Activated T-cell treated with anti-CD3 and anti-CD28 coated beads, Interleukin-2, amount 50 U/mL, for 72 hours (primary cell): Measurements from ENCODE around the gene IGF2. TPM values are rescaled to one million over a fixed set of nuclear protein-coding genes. Genes with fewer than 3 reads are reported as not detected.

Source experiments
- ATAC-seq, 2 donors: fragments of 150-1000 bp; cut with Tn5 transposase; replicated peaks in 1 of 2; 2 replicates each; pipeline ENCODE4 v1.10.0; 2021; ENCODE audit warnings: moderate library complexity in 2 of 2, mild to moderate bottlenecking in 1 of 2
- DNase-seq, 2 donors: peaks; one replicate each; pipeline ENCODE4 v3.0.0; 2021 to 2022; ENCODE audit warnings: mixed read lengths in 1 of 2
- H3K27ac Mint-ChIP-seq: one replicate; pipeline ENCODE4 v1.8.0; 2022; ENCODE audit warnings: mild to moderate bottlenecking, moderate library complexity, mixed read lengths
- H3K27me3 Mint-ChIP-seq: one replicate; pipeline ENCODE4 v1.8.0; 2022; ENCODE audit warnings: low read depth, mixed read lengths
- H3K36me3 Mint-ChIP-seq, 2 donors: one replicate each; pipeline ENCODE4 v1.8.0; 2022; ENCODE audit warnings: mixed read lengths in 2 of 2, mild to moderate bottlenecking in 1 of 2; ENCODE audit not compliant: insufficient read depth in 2 of 2
- H3K4me1 Mint-ChIP-seq: one replicate; pipeline ENCODE4 v1.8.0; 2022; ENCODE audit warnings: low read depth, mixed read lengths
- H3K4me3 Mint-ChIP-seq, 2 donors: one replicate each; pipeline ENCODE4 v1.8.0; 2022; ENCODE audit warnings: mild to moderate bottlenecking in 2 of 2, mixed read lengths in 2 of 2, moderate library complexity in 2 of 2
- H3K9me3 Mint-ChIP-seq, 2 donors: one replicate each; pipeline ENCODE4 v1.8.0; 2022; ENCODE audit warnings: mixed read lengths in 2 of 2
- total RNA-seq, 2 donors: library from RNA; stranded (reverse); gene quantifications; one replicate each; pipeline ENCODE4 v1.2.3, GENCODE V29; 2022

IGF2 gene
- total RNA-seq, 2 donors from 2014 or later: 2.0 to 40.4 TPM

DNA sequence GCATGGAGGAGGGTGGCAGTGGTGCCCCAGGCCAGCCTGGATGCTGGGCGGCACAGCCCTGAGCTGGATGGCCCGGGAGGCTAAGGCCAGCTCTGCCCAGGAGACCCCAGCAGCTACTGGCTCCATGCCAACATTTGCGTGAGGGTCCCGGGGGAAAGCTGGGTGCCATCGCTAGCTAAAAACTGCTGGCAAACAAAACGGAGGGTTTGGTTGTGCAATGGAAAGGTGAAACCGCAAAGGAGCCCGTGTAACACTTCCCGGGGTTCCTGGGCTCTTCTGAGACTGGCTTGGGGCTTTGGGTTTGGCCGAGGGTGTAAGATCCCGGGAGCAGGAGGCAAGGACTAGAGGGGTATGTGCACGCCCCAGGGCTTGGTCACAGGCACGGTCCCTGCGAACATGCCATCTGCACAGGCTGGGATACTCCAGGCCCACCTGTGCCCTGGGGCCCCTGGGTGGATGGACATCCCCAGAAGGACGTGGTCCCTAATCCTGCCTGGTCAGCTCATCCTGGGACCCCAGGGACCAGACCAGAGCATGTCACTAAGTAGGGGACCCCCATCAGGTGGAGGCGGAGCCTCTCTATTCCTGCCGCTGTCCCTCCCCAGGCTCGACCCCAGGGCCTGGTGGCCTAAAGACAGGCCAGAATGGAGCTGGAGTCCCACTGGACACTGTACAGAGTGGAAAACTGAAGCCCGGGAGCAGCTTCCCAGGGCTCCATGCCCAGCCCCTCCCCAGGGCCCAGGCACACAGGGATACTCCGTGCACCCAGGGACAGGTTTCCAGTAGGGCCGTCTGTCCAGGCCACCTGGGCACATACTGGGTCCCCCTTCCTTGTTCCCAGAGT, 44.6 kb downstream of the IGF2 start:
- Mint-ChIP-seq H3K27me3 (peaks cover 16% of the 10 kb centered on the region), H3K4me3 (no peak overlapping the region), H3K4me1 (peaks cover 6% of the 10 kb centered on the region), H3K27ac (no peak overlapping the region), H3K36me3 (no peaks in the 10 kb centered on the region), H3K9me3 (no peaks in the 10 kb centered on the region)
- no peak for ATAC-seq
- DNase-seq: no peak

DNA sequence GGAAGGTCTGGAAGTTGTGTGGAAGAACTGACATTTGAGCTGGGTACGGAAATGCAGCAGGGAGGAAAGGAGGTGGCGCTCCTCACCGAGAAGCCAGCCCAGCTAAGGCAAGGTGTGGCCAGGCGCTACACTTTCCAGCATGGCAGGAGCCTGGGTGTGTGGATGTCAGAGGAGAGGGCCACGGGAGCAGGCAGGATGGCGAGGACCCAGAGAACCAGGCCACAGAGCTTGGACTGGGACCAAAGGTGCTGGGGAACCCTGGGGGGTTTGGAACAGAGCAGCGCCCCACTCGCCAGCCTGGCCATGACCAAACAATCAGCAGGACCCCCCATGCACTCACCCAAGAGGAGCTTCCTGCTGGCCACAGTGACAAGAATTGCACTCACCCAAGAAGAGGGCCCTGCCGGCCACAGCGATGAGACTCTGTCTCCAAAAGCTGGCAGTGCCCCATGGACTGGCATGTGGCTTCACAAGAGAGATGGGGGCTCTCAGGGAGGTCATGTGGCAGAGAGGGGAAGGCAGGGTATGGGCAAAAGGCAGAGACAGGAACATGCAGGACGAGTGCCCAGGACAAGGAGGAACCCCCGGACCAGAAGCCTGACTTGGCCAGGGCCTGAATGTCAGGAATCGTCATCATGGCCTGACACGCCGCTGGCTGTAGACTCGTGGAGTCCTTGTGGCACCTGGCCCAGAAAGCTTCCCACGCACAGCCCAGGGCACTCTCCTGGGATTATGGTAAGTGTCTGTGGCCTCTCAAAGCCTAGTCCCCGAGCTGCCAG, 45.4 kb downstream of the IGF2 start:
- Mint-ChIP-seq H3K27me3 (peaks cover 16% of the 10 kb centered on the region), H3K4me3 (no peak overlapping the region), H3K9me3 (no peaks in the 10 kb centered on the region), H3K36me3 (no peaks in the 10 kb centered on the region), H3K27ac (no peak overlapping the region), H3K4me1 (peaks cover 6% of the 10 kb centered on the region)
- DNase-seq (no peak), ATAC-seq (no peak)

DNA sequence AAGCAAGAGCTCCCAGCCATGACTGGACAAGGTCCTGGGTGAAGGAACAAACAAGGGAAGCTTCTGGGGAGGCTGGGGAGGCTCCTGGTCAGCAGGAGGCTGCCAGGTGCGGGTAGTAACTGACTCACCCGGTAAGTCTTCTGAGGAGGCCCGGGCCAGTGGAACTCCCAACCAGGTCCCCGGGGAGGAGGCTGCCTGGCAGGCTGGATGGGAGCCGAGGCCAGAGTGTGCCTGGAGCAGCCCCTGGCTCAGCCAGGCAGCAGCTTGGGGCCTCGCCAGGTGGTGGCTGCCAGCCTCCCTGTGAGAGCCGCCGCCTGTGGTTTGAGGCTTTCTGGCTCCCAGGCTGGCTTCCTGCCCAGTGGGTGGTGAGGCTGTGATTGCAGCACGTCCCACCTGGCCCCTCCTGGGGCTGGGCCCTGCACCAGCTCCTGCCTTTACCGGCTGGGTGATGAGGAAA, 46.2 kb downstream of the IGF2 start:
- Mint-ChIP-seq H3K36me3 (no peaks in the 10 kb centered on the region), H3K4me1 (peaks cover 12% of the 10 kb centered on the region), H3K4me3 (no peak overlapping the region), H3K27me3 (peaks cover 16% of the 10 kb centered on the region), H3K27ac (no peak overlapping the region), H3K9me3 (no peaks in the 10 kb centered on the region)
- peak; percentile 55 to 57 for DNase-seq
- peak; percentile 44 to 49 for ATAC-seq

DNA sequence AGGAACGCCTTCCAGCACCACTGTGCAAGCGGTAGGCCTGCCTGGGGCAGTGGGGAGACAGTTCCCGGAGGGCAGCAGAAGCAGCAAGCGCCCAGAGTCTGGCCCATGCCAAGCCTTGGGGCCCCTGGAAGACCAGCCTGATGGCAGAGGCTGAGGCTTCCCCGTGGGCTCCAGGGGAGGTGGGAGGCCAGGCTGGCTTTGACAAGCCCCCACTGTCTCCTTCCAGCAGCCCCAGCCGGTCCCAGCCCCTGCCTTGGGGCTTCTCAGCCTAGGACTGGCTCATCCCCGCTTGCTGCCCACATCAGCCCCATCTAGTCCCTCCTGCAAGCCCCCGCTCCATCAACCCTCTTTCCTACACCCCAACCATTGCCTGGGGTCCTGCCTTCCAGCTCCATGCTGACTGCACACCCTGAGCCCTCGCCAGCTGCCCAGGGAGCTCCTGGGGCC, 46.7 kb downstream of the IGF2 start:
- no peaks in the 10 kb centered on the region for H3K9me3 Mint-ChIP-seq
- H3K27me3 Mint-ChIP-seq: peaks cover 16% of the 10 kb centered on the region

DNA sequence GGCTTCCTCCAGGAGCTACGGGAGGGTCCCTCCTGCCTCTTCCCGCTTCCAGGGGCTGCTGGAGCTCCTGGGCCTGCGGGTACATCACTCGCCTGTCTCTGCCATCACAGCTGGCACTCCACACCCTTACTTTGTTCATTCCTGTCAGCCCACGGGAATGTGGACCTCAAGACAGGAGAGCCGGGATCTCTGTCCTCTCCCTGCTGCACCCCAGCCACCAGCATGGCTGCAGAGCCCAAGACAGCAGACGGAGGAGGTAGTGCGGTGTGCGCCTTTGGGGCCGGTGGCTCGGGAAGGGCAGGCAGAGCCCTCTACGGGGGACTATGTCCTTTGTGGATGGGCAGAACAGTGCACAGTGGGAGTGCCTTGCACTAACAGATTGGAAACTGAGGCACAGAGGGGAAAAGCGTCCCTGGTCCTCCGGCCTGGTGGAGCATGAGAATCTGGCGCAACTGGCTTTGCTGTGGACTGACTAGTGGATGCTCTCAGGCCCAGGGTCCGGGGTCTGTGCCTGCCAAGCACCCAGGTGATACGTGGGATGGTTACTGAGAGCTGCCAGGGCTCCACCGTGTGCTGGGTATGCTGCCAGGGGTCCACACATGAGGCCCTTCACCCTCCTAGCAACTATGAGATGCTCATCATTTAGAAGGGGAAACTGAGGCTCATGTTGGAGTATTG, 47.3 kb downstream of the IGF2 start:
- H3K27ac Mint-ChIP-seq: no peak overlapping the region
- H3K27me3 Mint-ChIP-seq: peaks cover 16% of the 10 kb centered on the region
- H3K4me3 Mint-ChIP-seq: no peak overlapping the region
- DNase-seq: no peak
- H3K36me3 Mint-ChIP-seq: no peaks in the 10 kb centered on the region
- no peaks in the 10 kb centered on the region for H3K9me3 Mint-ChIP-seq
- ATAC-seq: no peak
- H3K4me1 Mint-ChIP-seq: peaks cover 12% of the 10 kb centered on the region

More for the DNA sequence above, 46.7 kb downstream of the IGF2 start:
- Mint-ChIP-seq H3K4me1 (peaks cover 12% of the 10 kb centered on the region), H3K36me3 (no peaks in the 10 kb centered on the region), H3K27ac (no peak overlapping the region), H3K4me3 (no peak overlapping the region)
- ATAC-seq (no peak), DNase-seq (no peak)

DNA sequence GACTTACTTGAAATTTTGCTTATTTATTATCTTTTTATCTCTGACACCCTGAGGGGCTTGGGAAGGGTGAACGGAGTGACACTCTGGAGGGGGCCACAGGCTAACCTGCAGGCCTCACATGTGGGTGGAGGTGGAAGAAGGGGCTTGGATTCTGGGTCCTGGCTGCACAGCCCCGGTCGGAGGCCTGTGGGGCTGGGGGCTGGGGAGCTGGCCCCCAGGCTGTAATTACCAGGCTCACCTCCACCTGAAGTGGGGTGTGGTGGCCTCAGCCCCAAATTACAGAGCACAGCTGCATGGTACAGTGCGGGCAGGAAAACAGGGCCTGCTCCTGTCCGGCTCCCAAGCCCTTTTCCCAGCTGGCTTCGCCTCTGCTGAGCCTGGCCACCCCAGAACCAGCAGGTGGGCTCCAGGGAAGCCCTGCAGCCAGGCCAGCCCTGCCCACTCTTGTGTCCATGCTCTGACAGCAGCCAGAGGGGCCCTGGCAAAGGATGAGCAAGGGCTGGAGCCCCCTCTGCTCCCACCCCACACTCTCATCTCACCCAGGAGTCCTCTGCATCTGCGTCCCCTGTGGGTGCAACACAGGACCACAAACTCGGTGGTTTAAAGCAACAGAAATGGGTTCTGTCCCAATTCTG, 48.0 kb downstream of the IGF2 start:
- H3K36me3 Mint-ChIP-seq: no peaks in the 10 kb centered on the region
- DNase-seq: no peak

DNA sequence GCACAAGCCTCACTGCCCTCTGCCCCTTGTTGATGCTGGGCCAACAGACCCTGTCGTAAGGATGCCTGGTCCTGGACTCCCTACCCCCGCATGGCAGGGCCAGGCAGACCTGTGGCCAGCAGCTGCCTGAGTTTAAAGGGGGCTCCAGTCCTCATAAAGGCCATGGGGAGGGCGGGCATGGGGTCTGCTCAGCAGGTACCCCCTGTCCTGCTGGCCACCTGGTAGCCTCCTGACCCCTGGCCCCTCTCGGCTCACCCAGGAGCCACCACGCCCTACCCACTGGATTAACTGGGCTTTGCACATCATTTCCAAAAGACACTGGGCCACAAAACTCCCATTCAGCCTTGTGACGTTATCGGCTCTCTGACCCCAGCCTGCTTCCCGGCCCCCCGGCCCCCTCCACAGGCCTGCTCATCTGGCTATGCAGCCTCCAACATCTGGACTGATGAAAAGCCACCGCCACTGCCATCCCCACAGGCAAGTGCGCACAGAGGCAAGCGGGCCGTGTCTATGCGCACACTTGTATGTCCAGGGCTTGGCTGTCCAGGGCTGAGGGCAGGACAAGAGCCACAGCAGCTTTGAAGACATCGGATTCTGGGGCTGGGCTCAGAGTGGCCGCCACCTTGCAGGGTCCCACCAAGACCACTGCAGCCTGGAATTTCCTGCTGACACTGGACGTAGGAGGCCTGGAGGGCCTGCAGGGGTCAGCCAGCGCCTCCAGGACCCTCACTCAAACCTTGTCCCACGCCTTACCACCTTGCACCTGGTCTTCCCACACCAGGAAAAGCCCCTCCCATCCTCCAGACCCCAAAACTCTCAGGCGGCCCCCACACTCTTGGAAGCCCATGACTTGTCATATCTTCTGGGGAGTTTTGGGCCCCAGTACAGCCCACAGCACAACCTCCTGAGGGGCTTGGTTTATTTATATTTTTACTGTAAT, 48.7 kb downstream of the IGF2 start:
- Mint-ChIP-seq H3K27ac (no peak overlapping the region), H3K27me3 (peaks cover 16% of the 10 kb centered on the region), H3K4me3 (no peak overlapping the region), H3K9me3 (no peaks in the 10 kb centered on the region), H3K36me3 (no peaks in the 10 kb centered on the region), H3K4me1 (peaks cover 12% of the 10 kb centered on the region)
- ATAC-seq: no peak
- DNase-seq: no peak

More for the DNA sequence above, 48.0 kb downstream of the IGF2 start:
- H3K27me3 Mint-ChIP-seq: peaks cover 16% of the 10 kb centered on the region
- H3K27ac Mint-ChIP-seq: no peak overlapping the region
- no peak overlapping the region for H3K4me3 Mint-ChIP-seq
- H3K4me1 Mint-ChIP-seq: peaks cover 12% of the 10 kb centered on the region
- ATAC-seq: no peak
- H3K9me3 Mint-ChIP-seq: no peaks in the 10 kb centered on the region

- ATAC-seq: peak; percentile 95 to 96
Measured at GRCh38 chr11:2089536-2090165, 49.5 kb downstream of the IGF2 start.

GRCh38 chr11:2088746-2089535, 50.2 kb downstream of the IGF2 start:
- ATAC-seq: peak; percentile 48 to 53
- Mint-ChIP-seq H3K9me3 (peaks cover 4 to 7% of the 10 kb centered on the region in 2 donors), H3K27me3 (peaks cover 25% of the 10 kb centered on the region), H3K4me3 (no peak overlapping the region), H3K27ac (no peak overlapping the region), H3K36me3 (peaks cover 3 to 8% of the 10 kb centered on the region in 2 donors), H3K4me1 (peaks cover 12% of the 10 kb centered on the region)
- DNase-seq: peak; percentile 15 to 16

More at GRCh38 chr11:2089536-2090165, 49.5 kb downstream of the IGF2 start:
- H3K9me3 Mint-ChIP-seq: peaks cover 0 to 2% of the 10 kb centered on the region in 2 donors
- no peak overlapping the region for H3K4me3 Mint-ChIP-seq
- H3K27me3 Mint-ChIP-seq: peaks cover 19% of the 10 kb centered on the region
- H3K27ac Mint-ChIP-seq: no peak overlapping the region
- peaks cover 0 to 2% of the 10 kb centered on the region in 2 donors for H3K36me3 Mint-ChIP-seq
- peaks cover 12% of the 10 kb centered on the region for H3K4me1 Mint-ChIP-seq
- peak; percentile 32 to 59 for DNase-seq

GRCh38 chr11:2088284-2088683, 50.9 kb downstream of the IGF2 start:
- Mint-ChIP-seq H3K4me1 (peaks cover 9% of the 10 kb centered on the region), H3K27me3 (peaks cover 24% of the 10 kb centered on the region), H3K9me3 (peaks cover 6 to 9% of the 10 kb centered on the region in 2 donors), H3K27ac (no peak overlapping the region), H3K36me3 (peaks cover 5 to 10% of the 10 kb centered on the region in 2 donors), H3K4me3 (no peak overlapping the region)
- ATAC-seq (no peak), DNase-seq (no peak)
